Kidney epithelial cell (primary cell): ENCODE results near the gene RPLP2. TPM values are rescaled to one million over a fixed set of nuclear protein-coding genes. Genes with fewer than 3 reads are reported as not detected.
A peak's percentile ranks its signal among the peaks of the same experiment; 100 is the strongest.

Experiments used
- DNase-seq: peaks from one replicate; pipeline ENCODE4 v3.0.0-alpha.2; 2010; ENCODE audit warnings: low read depth
- H3K27me3 ChIP-seq: 2 replicates; pipeline ENCODE4 v1.6.0; 2011; ENCODE audit warnings: low read length; ENCODE audit not compliant: control insufficient read depth, insufficient read depth
- H3K36me3 ChIP-seq: 2 replicates; pipeline ENCODE4 v1.5.1; 2011; ENCODE audit warnings: low read length; ENCODE audit not compliant: control insufficient read depth, insufficient read depth
- H3K4me3 ChIP-seq: 2 replicates; pipeline ENCODE4 v1.5.1; 2011; ENCODE audit warnings: low read depth, mild to moderate bottlenecking, control low read depth, low read length
- CTCF ChIP-seq: IDR thresholded peaks from 2 replicates; pipeline ENCODE4 v1.5.1; 2011; ENCODE audit warnings: mild to moderate bottlenecking, moderate library complexity, low read length, control low read depth, inconsistent platforms; ENCODE audit not compliant: insufficient read depth, poor library complexity, severe bottlenecking
- total RNA-seq: library from RNA; depleted of rRNA; stranded (reverse); fragments of >200 nt; gene quantifications from 2 replicates; pipeline ENCODE4 v1.2.3, GENCODE V29; 2015

RPLP2 gene
- total RNA-seq, 1 donor from 2014 or later: 708 TPM

GRCh38 chr11:843086-843734 is 33.4 kb downstream of the RPLP2 start:
- Histone ChIP-seq H3K36me3 (peaks cover 3% of the 10 kb centered on the region), H3K27me3 (no peaks in the 10 kb centered on the region), H3K4me3 (peak overlapping the region; percentile 93)
- no peak for DNase-seq
- TF ChIP-seq CTCF: no peak

- H3K27me3 ChIP-seq: no peaks in the 10 kb centered on the region
- H3K4me3 ChIP-seq: peak overlapping the region; percentile 93
- H3K36me3 ChIP-seq: peaks cover 2% of the 10 kb centered on the region
- no peak for TF ChIP-seq CTCF
- no peak for DNase-seq
Observed at GRCh38 chr11:843818-844692, 34.3 kb downstream of the RPLP2 start.

- no peak for TF ChIP-seq CTCF
- DNase-seq: no peak
- peaks cover 2% of the 10 kb centered on the region for H3K36me3 ChIP-seq
- no peaks in the 10 kb centered on the region for H3K27me3 ChIP-seq
- H3K4me3 ChIP-seq: peak overlapping the region; percentile 93
Observed at GRCh38 chr11:844693-845644, 35.2 kb downstream of the RPLP2 start.

GRCh38 chr11:845872-846495 is 36.2 kb downstream of the RPLP2 start:
- Histone ChIP-seq H3K36me3 (peaks cover 2% of the 10 kb centered on the region), H3K27me3 (no peaks in the 10 kb centered on the region), H3K4me3 (no peak overlapping the region)
- TF ChIP-seq CTCF: no peak
- no peak for DNase-seq

GRCh38 chr11:846496-847098 is 36.8 kb downstream of the RPLP2 start:
- Histone ChIP-seq H3K27me3 (no peaks in the 10 kb centered on the region), H3K4me3 (no peak overlapping the region), H3K36me3 (no peaks in the 10 kb centered on the region)
- no peak for TF ChIP-seq CTCF
- no peak for DNase-seq
